ENCODE measurements around the gene RAMP2.
"Not testable (repeated sequence)": the region's sequence is repeated elsewhere in the genome, so short reads cannot be mapped to it uniquely, and the experiment has no call there.

GRCh38 chr17:42742916-42743315 lies 18.1 kb upstream of the RAMP2 start:
- TF ChIP-seq CTCF, POLR2AphosphoS5, POLR2A, EP300 (IDR thresholded peaks at IDR 0.05): not testable (repeated sequence)
